ENCODE measurements around the gene UROC1. TPM values are rescaled to one million over a fixed set of nuclear protein-coding genes. Genes with fewer than 3 reads are reported as not detected.
A peak's percentile ranks its signal among the peaks of the same experiment; 100 is the strongest.

UROC1 gene
- total and polyA plus RNA-seq, 2 of the 13 experiments (the other 11 are each of a cell fraction or from before 2014, with no cell fraction given) = 0.71 to 1.3 TPM

DNA sequence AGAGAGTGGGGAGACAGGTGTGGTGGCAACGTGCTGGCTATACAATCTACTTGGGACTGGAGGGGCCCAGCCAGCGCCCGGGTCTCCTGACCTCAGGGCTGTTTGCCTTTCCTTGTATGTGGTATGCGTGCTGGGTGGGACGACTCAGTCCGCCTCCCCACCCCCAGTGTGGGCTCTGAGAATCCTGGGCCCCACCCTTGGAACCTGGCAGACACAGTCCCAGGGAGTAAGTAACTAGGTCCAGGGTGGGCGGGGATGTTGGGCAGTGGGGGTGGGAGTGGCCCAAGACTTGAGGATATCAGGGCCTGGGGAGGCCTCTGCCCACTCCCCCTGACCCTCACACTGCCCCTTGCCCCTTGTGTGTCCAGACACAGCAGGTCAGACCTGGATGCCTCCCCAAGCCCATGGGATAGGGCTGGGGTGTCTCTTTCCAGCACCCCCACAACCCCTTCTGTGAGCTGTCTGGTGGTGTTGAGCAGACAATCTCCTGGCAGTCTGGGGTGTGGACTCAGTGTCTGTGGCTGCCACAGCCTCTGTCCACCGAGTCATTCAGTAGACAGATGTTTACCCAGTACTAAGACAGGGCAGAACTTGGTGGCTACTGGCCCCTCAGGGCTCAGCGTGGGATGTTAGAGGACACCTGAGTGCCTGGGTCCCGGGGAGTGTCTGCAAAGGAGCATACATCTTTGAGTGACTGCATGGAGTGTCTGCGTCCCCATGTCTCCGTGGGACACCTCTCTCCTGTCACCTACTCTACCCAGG is 7.7 kb upstream of the UROC1 start:
- H3K27me3 ChIP-seq (ENCODE audit: control insufficient read depth in 1 of 2, insufficient read depth in 2 of 2, low read length in 2 of 2) = no peaks in the 10 kb centered on the region; a peak in 1 of 5 replicates
- peak overlapping the region; percentile 70 to 84 (median 82) for H3K4me3 ChIP-seq (replicated peaks in 1 of 3; ENCODE audit: insufficient read depth in 1 of 3, low read depth in 2 of 3, low read length in 3 of 3)
- BruUV-seq (replicated peaks) = no TSS peak
- peaks cover 91% of the 10 kb centered on the region for H3K4me1 ChIP-seq (ENCODE audit: insufficient read depth, low read length)
- H4K20me1 ChIP-seq (ENCODE audit: insufficient read depth, low read length) = no peaks in the 10 kb centered on the region
- H3K4me2 ChIP-seq (ENCODE audit: low read depth, low read length) = peak overlapping the region; percentile 97
- in situ Hi-C loops (cut with HindIII; ENCODE audit: extremely low pct_ligation_motif_present, low pct_unique_long_range_greater_than_20kb) = no loop called here
- no peaks in the 10 kb centered on the region; a peak in 1 of 5 replicates for H3K36me3 ChIP-seq (replicated peaks in 1 of 2; ENCODE audit: control insufficient read depth in 1 of 2, insufficient read depth in 2 of 2, low read length in 2 of 2)
- WGBS (ENCODE audit: low lambda C conversion rate) = 0% methylated on average over 3 of the region's 12 CpGs
- DNase-seq (ENCODE audit: low spot score) (peak; percentile 38), FAIRE-seq (no peak), ATAC-seq (no peak)
- H3K9me3 ChIP-seq (ENCODE audit: low read length) = no peaks in the 10 kb centered on the region
- H2AFZ ChIP-seq (ENCODE audit: low read length) = no peak overlapping the region
- ChIA-PET POLR2A (interaction anchor here (0.7 to 3.3 kb wide), 5 partner anchors 28 to 135 kb away, joined by 3 to 39 read pairs (median 3); partner anchors contain the start of gene ZXDC), CTCF (ENCODE audit: low intra/inter-chr PET ratio, low total read pairs) (no interaction called here)
- H3K27ac ChIP-seq (ENCODE audit: extremely low read length, insufficient read depth, low read length) = peak overlapping the region; percentile 98
- H3K79me2 ChIP-seq (ENCODE audit: insufficient read depth, low read length) = peaks cover 16% of the 10 kb centered on the region
- intact Hi-C loops (cut with micrococcal nuclease; ENCODE audit: unreplicated experiment) = no loop called here
- peak overlapping the region; percentile 88 for H3K9ac ChIP-seq (ENCODE audit: insufficient read depth, low read depth, low read length)
- TF ChIP-seq, protein P1, sequence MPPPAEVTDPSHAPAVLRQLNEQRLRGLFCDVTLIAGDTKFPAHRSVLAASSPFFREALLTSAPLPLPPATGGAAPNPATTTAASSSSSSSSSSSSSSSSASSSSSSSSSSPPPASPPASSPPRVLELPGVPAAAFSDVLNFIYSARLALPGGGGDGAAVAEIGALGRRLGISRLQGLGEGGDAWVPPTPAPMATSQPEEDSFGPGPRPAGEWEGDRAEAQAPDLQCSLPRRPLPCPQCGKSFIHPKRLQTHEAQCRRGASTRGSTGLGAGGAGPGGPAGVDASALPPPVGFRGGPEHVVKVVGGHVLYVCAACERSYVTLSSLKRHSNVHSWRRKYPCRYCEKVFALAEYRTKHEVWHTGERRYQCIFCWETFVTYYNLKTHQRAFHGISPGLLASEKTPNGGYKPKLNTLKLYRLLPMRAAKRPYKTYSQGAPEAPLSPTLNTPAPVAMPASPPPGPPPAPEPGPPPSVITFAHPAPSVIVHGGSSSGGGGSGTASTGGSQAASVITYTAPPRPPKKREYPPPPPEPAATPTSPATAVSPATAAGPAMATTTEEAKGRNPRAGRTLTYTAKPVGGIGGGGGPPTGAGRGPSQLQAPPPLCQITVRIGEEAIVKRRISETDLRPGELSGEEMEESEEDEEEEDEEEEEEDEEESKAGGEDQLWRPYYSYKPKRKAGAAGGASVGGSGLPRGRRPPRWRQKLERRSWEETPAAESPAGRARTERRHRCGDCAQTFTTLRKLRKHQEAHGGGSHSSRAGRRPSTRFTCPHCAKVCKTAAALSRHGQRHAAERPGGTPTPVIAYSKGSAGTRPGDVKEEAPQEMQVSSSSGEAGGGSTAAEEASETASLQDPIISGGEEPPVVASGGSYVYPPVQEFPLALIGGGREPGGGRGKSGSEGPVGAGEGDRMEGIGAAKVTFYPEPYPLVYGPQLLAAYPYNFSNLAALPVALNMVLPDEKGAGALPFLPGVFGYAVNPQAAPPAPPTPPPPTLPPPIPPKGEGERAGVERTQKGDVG (CRISPR knock-in tag; IDR thresholded peaks at IDR 0.05; ENCODE audit: borderline replicate concordance) = no peak
- TF ChIP-seq ARID2 (CRISPR knock-in tag; IDR thresholded peaks at IDR 0.05; ENCODE audit: borderline replicate concordance) (0 out of 2 replicates have a peak, but pooled peaks have one; percentile 44), EP300 (IDR thresholded peaks at IDR 0.05; ENCODE audit: low read depth in 2 of 2, low read length in 2 of 2) (no peak), EP300 (CRISPR knock-in tag; IDR thresholded peaks at IDR 0.05; ENCODE audit: borderline replicate concordance) (no peak), ZBTB20 (CRISPR knock-in tag; IDR thresholded peaks at IDR 0.05; ENCODE audit: borderline replicate concordance, low read depth) (0 out of 2 replicates have a peak, but pooled peaks have one; percentile 24)
- TF ChIP-seq, protein P2, sequence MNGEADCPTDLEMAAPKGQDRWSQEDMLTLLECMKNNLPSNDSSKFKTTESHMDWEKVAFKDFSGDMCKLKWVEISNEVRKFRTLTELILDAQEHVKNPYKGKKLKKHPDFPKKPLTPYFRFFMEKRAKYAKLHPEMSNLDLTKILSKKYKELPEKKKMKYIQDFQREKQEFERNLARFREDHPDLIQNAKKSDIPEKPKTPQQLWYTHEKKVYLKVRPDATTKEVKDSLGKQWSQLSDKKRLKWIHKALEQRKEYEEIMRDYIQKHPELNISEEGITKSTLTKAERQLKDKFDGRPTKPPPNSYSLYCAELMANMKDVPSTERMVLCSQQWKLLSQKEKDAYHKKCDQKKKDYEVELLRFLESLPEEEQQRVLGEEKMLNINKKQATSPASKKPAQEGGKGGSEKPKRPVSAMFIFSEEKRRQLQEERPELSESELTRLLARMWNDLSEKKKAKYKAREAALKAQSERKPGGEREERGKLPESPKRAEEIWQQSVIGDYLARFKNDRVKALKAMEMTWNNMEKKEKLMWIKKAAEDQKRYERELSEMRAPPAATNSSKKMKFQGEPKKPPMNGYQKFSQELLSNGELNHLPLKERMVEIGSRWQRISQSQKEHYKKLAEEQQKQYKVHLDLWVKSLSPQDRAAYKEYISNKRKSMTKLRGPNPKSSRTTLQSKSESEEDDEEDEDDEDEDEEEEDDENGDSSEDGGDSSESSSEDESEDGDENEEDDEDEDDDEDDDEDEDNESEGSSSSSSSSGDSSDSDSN (CRISPR knock-in tag; IDR thresholded peaks at IDR 0.05) = 0 out of 2 replicates have a peak, but pooled peaks have one; percentile 3
- TF ChIP-seq, protein P3, sequence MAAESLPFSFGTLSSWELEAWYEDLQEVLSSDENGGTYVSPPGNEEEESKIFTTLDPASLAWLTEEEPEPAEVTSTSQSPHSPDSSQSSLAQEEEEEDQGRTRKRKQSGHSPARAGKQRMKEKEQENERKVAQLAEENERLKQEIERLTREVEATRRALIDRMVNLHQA (CRISPR knock-in tag; IDR thresholded peaks at IDR 0.05) = no peak
- TF ChIP-seq, protein P4, sequence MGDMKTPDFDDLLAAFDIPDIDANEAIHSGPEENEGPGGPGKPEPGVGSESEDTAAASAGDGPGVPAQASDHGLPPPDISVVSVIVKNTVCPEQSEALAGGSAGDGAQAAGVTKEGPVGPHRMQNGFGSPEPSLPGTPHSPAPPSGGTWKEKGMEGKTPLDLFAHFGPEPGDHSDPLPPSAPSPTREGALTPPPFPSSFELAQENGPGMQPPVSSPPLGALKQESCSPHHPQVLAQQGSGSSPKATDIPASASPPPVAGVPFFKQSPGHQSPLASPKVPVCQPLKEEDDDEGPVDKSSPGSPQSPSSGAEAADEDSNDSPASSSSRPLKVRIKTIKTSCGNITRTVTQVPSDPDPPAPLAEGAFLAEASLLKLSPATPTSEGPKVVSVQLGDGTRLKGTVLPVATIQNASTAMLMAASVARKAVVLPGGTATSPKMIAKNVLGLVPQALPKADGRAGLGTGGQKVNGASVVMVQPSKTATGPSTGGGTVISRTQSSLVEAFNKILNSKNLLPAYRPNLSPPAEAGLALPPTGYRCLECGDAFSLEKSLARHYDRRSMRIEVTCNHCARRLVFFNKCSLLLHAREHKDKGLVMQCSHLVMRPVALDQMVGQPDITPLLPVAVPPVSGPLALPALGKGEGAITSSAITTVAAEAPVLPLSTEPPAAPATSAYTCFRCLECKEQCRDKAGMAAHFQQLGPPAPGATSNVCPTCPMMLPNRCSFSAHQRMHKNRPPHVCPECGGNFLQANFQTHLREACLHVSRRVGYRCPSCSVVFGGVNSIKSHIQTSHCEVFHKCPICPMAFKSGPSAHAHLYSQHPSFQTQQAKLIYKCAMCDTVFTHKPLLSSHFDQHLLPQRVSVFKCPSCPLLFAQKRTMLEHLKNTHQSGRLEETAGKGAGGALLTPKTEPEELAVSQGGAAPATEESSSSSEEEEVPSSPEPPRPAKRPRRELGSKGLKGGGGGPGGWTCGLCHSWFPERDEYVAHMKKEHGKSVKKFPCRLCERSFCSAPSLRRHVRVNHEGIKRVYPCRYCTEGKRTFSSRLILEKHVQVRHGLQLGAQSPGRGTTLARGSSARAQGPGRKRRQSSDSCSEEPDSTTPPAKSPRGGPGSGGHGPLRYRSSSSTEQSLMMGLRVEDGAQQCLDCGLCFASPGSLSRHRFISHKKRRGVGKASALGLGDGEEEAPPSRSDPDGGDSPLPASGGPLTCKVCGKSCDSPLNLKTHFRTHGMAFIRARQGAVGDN (CRISPR knock-in tag; IDR thresholded peaks at IDR 0.05) = 0 out of 2 replicates have a peak, but pooled peaks have one; percentile 22
- TF ChIP-seq, protein P5, sequence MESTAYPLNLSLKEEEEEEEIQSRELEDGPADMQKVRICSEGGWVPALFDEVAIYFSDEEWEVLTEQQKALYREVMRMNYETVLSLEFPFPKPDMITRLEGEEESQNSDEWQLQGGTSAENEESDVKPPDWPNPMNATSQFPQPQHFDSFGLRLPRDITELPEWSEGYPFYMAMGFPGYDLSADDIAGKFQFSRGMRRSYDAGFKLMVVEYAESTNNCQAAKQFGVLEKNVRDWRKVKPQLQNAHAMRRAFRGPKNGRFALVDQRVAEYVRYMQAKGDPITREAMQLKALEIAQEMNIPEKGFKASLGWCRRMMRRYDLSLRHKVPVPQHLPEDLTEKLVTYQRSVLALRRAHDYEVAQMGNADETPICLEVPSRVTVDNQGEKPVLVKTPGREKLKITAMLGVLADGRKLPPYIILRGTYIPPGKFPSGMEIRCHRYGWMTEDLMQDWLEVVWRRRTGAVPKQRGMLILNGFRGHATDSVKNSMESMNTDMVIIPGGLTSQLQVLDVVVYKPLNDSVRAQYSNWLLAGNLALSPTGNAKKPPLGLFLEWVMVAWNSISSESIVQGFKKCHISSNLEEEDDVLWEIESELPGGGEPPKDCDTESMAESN (CRISPR knock-in tag; conservative IDR thresholded peaks at IDR 0.05) = 0 out of 2 replicates have a peak, but pooled peaks have one; percentile 31
